Measurements from ENCODE around the gene CBFA2T3. TPM values are rescaled to one million over a fixed set of nuclear protein-coding genes. Genes with fewer than 3 reads are reported as not detected.

The CBFA2T3 gene
- total RNA-seq, 4 donors from 2014 or later = 0.78 to 5.0 (median 2.8) TPM

DNA sequence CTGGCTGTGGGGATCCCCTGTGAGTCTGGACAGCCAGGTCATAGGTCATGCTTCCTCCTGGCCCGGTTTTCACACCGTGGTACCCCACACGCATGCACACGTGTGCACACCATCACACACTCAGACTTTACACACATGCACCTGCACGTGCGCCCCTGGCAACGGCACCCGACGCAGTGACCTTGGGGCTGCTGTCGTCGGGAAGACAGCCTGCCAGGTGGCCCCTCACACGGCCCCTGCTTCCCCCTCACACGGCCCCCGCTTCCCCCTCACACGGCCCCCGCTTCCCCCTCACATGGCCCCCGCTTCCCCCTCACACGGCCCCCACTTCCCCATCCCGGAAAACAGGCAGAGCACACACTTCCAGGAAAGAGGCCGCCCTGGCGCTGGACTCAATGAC, 45.1 kb downstream of the CBFA2T3 start:
- Histone ChIP-seq H3K27ac (no peak overlapping the region), H3K4me3 (no peak overlapping the region), H3K9me3 (no peaks in the 10 kb centered on the region), H3K27me3 (peaks cover 0 to 11% of the 10 kb centered on the region in 2 donors), H3K36me3 (no peaks in the 10 kb centered on the region), H3K4me1 (peaks cover 0 to 16% (median 6%) of the 10 kb centered on the region in 4 donors)
- WGBS, 2 donors = 74 to 87% methylated on average over 16 to 21 of the region's 21 CpGs
- DNase-seq (ENCODE audit: low spot score in 2 of 2) = no peak
- TF ChIP-seq, protein P1, sequence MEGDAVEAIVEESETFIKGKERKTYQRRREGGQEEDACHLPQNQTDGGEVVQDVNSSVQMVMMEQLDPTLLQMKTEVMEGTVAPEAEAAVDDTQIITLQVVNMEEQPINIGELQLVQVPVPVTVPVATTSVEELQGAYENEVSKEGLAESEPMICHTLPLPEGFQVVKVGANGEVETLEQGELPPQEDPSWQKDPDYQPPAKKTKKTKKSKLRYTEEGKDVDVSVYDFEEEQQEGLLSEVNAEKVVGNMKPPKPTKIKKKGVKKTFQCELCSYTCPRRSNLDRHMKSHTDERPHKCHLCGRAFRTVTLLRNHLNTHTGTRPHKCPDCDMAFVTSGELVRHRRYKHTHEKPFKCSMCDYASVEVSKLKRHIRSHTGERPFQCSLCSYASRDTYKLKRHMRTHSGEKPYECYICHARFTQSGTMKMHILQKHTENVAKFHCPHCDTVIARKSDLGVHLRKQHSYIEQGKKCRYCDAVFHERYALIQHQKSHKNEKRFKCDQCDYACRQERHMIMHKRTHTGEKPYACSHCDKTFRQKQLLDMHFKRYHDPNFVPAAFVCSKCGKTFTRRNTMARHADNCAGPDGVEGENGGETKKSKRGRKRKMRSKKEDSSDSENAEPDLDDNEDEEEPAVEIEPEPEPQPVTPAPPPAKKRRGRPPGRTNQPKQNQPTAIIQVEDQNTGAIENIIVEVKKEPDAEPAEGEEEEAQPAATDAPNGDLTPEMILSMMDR (IDR thresholded peaks at IDR 0.05) = no peak
- TF ChIP-seq EP300 (IDR thresholded peaks at IDR 0.05) (no peak), POLR2A (IDR thresholded peaks at IDR 0.05) (no peak)

DNA sequence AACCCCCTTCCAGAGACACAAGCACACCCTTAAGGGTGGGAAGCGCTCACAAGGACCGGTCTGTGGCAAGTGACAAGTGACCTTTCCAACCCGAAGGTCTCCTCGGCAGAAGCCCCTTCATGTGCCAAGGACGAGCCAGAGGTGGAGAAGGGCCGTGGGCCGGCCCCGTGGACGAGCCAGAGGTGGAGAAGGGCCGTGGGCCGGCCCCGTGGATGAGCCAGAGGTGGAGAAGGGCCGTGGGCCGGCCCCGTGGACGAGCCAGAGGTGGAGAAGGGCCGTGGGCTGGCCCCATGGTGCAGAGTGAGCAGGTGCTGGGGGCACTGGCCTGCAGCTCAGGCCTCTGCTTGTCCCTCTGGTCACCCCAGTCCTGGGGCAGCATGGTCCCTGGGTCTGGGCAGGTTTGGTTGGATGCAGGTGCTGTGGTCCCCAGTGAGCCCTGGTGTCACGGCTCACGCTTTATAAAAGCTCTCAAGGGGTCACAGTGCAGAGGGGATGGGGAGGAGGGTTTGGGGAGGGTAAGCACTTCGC, 45.6 kb downstream of the CBFA2T3 start:
- Histone ChIP-seq H3K4me1 (peaks cover 0 to 11% (median 3%) of the 10 kb centered on the region in 4 donors), H3K27me3 (peaks cover 0 to 11% of the 10 kb centered on the region in 2 donors), H3K36me3 (no peaks in the 10 kb centered on the region), H3K9me3 (no peaks in the 10 kb centered on the region), H3K27ac (no peak overlapping the region), H3K4me3 (no peak overlapping the region)
- TF ChIP-seq POLR2A (IDR thresholded peaks at IDR 0.05) = no peak
- TF ChIP-seq EP300 (IDR thresholded peaks at IDR 0.05) = no peak
- TF ChIP-seq, protein P1 (IDR thresholded peaks at IDR 0.05) = no peak
- DNase-seq (ENCODE audit: low spot score in 2 of 2) = no peak
- 79 to 81% methylated on average over 18 to 20 of the region's 20 CpGs for WGBS, 2 donors

- WGBS, 2 donors = 76 to 81% methylated on average over 12 of the region's 12 CpGs
- H3K27me3 ChIP-seq = peaks cover 0 to 7% of the 10 kb centered on the region in 2 donors
Measured at GRCh38 chr16:88930716-88931115, 46.3 kb downstream of the CBFA2T3 start.

GRCh38 chr16:88929091-88929445, 47.9 kb downstream of the CBFA2T3 start:
- Histone ChIP-seq H3K4me3 (no peak overlapping the region), H3K36me3 (no peaks in the 10 kb centered on the region), H3K4me1 (peaks cover 0 to 16% (median 6%) of the 10 kb centered on the region in 4 donors), H3K27ac (no peak overlapping the region), H3K9me3 (no peaks in the 10 kb centered on the region), H3K27me3 (peaks cover 0 to 8% of the 10 kb centered on the region in 2 donors)
- no peak for DNase-seq (ENCODE audit: low spot score in 2 of 2)
- 50 to 84% methylated on average over 10 to 14 of the region's 14 CpGs for WGBS, 2 donors
- no peak for TF ChIP-seq POLR2A (IDR thresholded peaks at IDR 0.05)
- TF ChIP-seq EP300 (IDR thresholded peaks at IDR 0.05) = no peak
- TF ChIP-seq, protein P1 (IDR thresholded peaks at IDR 0.05) = no peak

More at GRCh38 chr16:88930716-88931115, 46.3 kb downstream of the CBFA2T3 start:
- Histone ChIP-seq H3K4me1 (peaks cover 0 to 4% (median under 1%) of the 10 kb centered on the region in 4 donors), H3K4me3 (no peak overlapping the region), H3K36me3 (no peaks in the 10 kb centered on the region), H3K27ac (no peak overlapping the region), H3K9me3 (no peaks in the 10 kb centered on the region)
- TF ChIP-seq EP300 (IDR thresholded peaks at IDR 0.05) = no peak
- TF ChIP-seq, protein P1 (IDR thresholded peaks at IDR 0.05) = no peak
- TF ChIP-seq POLR2A (IDR thresholded peaks at IDR 0.05) = no peak
- DNase-seq (ENCODE audit: low spot score in 2 of 2) = no peak

DNA sequence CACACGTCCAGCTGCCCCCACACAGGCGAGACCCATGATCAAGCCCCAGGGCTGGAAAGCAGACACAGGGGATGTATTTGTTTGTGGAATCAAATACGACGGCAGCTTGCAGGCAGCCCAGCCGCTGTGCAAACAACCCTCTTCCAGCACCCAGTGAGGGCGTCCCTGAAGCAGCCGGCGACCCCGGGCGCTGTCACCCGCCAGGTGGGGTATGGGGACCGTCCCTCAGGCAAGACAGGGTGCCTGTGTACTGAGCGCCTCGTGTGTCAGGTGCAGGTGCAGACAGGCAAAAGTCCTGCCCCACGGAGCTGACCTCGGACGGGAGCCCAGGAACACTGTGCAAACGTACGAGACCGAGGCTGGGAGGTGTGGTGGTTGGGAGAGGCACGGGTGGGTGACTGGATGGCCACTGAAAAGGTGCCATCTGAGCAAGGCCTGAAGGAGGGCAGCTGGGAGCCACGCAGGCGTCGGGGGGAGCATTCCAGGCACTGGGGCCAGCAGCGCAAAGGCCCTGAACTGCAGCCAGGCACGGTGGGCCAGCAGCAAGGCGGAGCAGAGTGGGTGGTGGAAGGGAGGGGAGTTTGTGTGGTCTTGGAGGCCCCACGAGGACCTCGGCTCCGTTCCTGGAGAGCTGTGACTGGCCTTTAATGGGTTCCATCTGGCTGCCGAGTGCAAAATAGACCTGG, 48.5 kb downstream of the CBFA2T3 start:
- Histone ChIP-seq H3K4me3 (no peak overlapping the region), H3K4me1 (peaks cover 0 to 21% (median 6%) of the 10 kb centered on the region in 4 donors), H3K9me3 (no peaks in the 10 kb centered on the region), H3K27ac (no peak overlapping the region), H3K27me3 (peaks cover 0 to 12% of the 10 kb centered on the region in 2 donors), H3K36me3 (no peaks in the 10 kb centered on the region)
- WGBS, 2 donors = 56 to 68% methylated on average over 29 to 31 of the region's 31 CpGs
- TF ChIP-seq, protein P1 (IDR thresholded peaks at IDR 0.05) = no peak
- TF ChIP-seq EP300 (IDR thresholded peaks at IDR 0.05) = no peak
- TF ChIP-seq POLR2A (IDR thresholded peaks at IDR 0.05) = no peak
- no peak for DNase-seq (ENCODE audit: low spot score in 2 of 2)

Data from tibial nerve (tissue), 4 donors.